ENCODE results near the gene TBCA.

Gene TBCA

GRCh38 chr5:77641397-77641943 lies 134.7 kb downstream of the TBCA start:
- DNase-seq, result no peak

Data from activated CD4-positive, alpha-beta T cell treated with anti-CD3 and anti-CD28 coated beads, Interleukin-2, amount 50 U/mL, for 48 hours (primary cell).